H54 (cell line): ENCODE data around the gene MMP27.

Experiments used
- DNase-seq: peaks from one replicate; pipeline ENCODE4 v3.0.0; 2011; ENCODE audit warnings: low spot score, mixed read lengths; ENCODE audit not compliant: insufficient read length
- FAIRE-seq: peaks from 3 replicates; lab custom pipeline; 2011; peaks lifted over from hg19 to GRCh38; lab: Jason Lieb, UNC
- POLR2A ChIP-seq: IDR thresholded peaks from 2 replicates; pipeline ENCODE4 v1.6.1; 2011; ENCODE audit warnings: low read depth, mild to moderate bottlenecking, low read length

MMP27 gene

GRCh38 chr11:102719620-102720277 is 14.2 kb upstream of the MMP27 start:
- no peak for FAIRE-seq
- no peak for DNase-seq
- TF ChIP-seq POLR2A: no peak

GRCh38 chr11:102717280-102717679 is 11.7 kb upstream of the MMP27 start:
- FAIRE-seq: no peak
- TF ChIP-seq POLR2A: no peak

GRCh38 chr11:102716527-102716926 is 11.0 kb upstream of the MMP27 start:
- no peak for TF ChIP-seq POLR2A
- no peak for FAIRE-seq
- no peak for DNase-seq

More at GRCh38 chr11:102717280-102717679, 11.7 kb upstream of the MMP27 start:
- no peak for DNase-seq

- DNase-seq: no peak
- FAIRE-seq: no peak
- no peak for TF ChIP-seq POLR2A
Observed at GRCh38 chr11:102712137-102712536, 6.6 kb upstream of the MMP27 start.

- no peak for DNase-seq
- FAIRE-seq: no peak
Observed at GRCh38 chr11:102709201-102709945, 3.8 kb upstream of the MMP27 start.

GRCh38 chr11:102708654-102709053 is 3.1 kb upstream of the MMP27 start:
- no peak for DNase-seq
- no peak for TF ChIP-seq POLR2A
- FAIRE-seq: no peak

More at GRCh38 chr11:102709201-102709945, 3.8 kb upstream of the MMP27 start:
- TF ChIP-seq POLR2A: no peak

GRCh38 chr11:102704841-102705240 is 728 bp downstream of the MMP27 start:
- TF ChIP-seq POLR2A: no peak
- DNase-seq (no peak), FAIRE-seq (no peak)

GRCh38 chr11:102703826-102704493 is 1.6 kb downstream of the MMP27 start:
- DNase-seq (no peak), FAIRE-seq (no peak)
- no peak for TF ChIP-seq POLR2A

- no peak for FAIRE-seq
- DNase-seq: no peak
- TF ChIP-seq POLR2A: no peak
Observed at GRCh38 chr11:102695201-102695600, 10.4 kb downstream of the MMP27 start.

- FAIRE-seq (no peak), DNase-seq (no peak)
- TF ChIP-seq POLR2A: no peak
Observed at GRCh38 chr11:102685754-102686153, 19.8 kb downstream of the MMP27 start.

GRCh38 chr11:102685338-102685737 is 20.2 kb downstream of the MMP27 start:
- no peak for DNase-seq
- FAIRE-seq: no peak
- TF ChIP-seq POLR2A: no peak

GRCh38 chr11:102683277-102683676 is 22.3 kb downstream of the MMP27 start:
- TF ChIP-seq POLR2A: no peak
- no peak for DNase-seq
- no peak for FAIRE-seq

GRCh38 chr11:102680945-102681344 is 24.6 kb downstream of the MMP27 start:
- DNase-seq (no peak), FAIRE-seq (no peak)
- TF ChIP-seq POLR2A: no peak

GRCh38 chr11:102678022-102678421 is 27.5 kb downstream of the MMP27 start:
- TF ChIP-seq POLR2A: no peak
- FAIRE-seq: no peak

GRCh38 chr11:102676084-102676483 is 29.5 kb downstream of the MMP27 start:
- FAIRE-seq (no peak), DNase-seq (no peak)
- no peak for TF ChIP-seq POLR2A

More at GRCh38 chr11:102678022-102678421, 27.5 kb downstream of the MMP27 start:
- no peak for DNase-seq
